ENCODE results near the gene GRIA3. TPM values are rescaled to one million over a fixed set of nuclear protein-coding genes. Genes with fewer than 3 reads are reported as not detected.

Gene GRIA3
- total RNA-seq, 4 donors from 2014 or later: 0.12 to 0.58 TPM; not detected in 2

- no peak overlapping the region for H3K4me3 ChIP-seq (ENCODE audit: low read depth, poor library complexity, severe bottlenecking)
- WGBS, 2 donors: 58 to 77% methylated on average over 1 of the region's 1 CpG
- intact Hi-C loops (cut with DNase I; ENCODE audit: low total_unique reads): no loop called here
- no peak for DNase-seq (ENCODE audit: low spot score in 2 of 2)
- no peak for TF ChIP-seq POLR2A (IDR thresholded peaks at IDR 0.05)
- TF ChIP-seq, protein P1, sequence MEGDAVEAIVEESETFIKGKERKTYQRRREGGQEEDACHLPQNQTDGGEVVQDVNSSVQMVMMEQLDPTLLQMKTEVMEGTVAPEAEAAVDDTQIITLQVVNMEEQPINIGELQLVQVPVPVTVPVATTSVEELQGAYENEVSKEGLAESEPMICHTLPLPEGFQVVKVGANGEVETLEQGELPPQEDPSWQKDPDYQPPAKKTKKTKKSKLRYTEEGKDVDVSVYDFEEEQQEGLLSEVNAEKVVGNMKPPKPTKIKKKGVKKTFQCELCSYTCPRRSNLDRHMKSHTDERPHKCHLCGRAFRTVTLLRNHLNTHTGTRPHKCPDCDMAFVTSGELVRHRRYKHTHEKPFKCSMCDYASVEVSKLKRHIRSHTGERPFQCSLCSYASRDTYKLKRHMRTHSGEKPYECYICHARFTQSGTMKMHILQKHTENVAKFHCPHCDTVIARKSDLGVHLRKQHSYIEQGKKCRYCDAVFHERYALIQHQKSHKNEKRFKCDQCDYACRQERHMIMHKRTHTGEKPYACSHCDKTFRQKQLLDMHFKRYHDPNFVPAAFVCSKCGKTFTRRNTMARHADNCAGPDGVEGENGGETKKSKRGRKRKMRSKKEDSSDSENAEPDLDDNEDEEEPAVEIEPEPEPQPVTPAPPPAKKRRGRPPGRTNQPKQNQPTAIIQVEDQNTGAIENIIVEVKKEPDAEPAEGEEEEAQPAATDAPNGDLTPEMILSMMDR (IDR thresholded peaks at IDR 0.05): no peak
Observed at GRCh38 chrX:123336666-123337065, 152.6 kb downstream of the GRIA3 start.

DNA sequence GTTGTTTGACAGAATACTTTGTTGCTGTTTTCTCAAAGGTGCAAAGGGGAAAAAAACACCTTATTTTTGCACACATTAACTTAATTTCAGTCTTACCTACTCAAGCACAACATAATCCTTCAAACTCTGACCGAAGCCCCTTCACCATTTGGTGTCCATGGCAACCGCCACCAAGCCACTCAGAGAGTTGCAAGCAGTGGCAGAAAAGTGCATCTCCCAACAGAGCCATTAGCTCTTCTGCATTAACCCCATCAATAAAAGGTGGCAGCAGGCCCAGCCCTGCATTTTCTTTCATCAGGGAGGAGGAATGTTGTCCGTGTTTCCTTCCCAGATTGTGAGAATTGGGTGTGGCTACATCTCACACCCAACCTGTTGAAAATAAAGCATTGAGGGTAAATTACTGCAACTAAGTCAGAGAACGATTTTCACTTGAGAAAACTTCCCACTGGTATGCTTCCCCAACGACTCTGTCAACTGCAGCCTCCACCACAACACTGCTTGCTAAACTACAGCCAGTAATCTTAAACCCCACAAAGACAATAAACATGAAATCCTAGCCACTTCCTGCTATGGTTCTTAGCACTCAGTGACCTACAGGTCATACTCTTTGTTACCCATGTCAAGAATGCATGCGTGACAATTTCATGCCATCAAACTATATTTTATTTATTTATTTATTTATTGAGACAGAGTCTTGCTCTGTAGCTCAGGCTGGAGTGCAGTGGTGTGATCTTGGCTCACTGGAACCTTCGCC lies 154.0 kb downstream of the GRIA3 start:
- intact Hi-C loops (cut with DNase I; ENCODE audit: low total_unique reads): no loop called here
- 60 to 68% methylated on average over 7 of the region's 7 CpGs for WGBS, 2 donors
- TF ChIP-seq, protein P1 (IDR thresholded peaks at IDR 0.05): no peak
- TF ChIP-seq POLR2A (IDR thresholded peaks at IDR 0.05): no peak
- no peak overlapping the region for H3K4me3 ChIP-seq (ENCODE audit: low read depth, poor library complexity, severe bottlenecking)
- DNase-seq (ENCODE audit: low spot score in 2 of 2): no peak

GRCh38 chrX:123339221-123339905 lies 155.3 kb downstream of the GRIA3 start:
- WGBS, 2 donors: 54 to 60% methylated on average over 4 of the region's 4 CpGs
- no peak overlapping the region for H3K4me3 ChIP-seq (ENCODE audit: low read depth, poor library complexity, severe bottlenecking)
- intact Hi-C loops (cut with DNase I; ENCODE audit: low total_unique reads): no loop called here
- no peak for TF ChIP-seq POLR2A (IDR thresholded peaks at IDR 0.05)
- TF ChIP-seq, protein P1 (IDR thresholded peaks at IDR 0.05): no peak
- no peak for DNase-seq (ENCODE audit: low spot score in 2 of 2)

GRCh38 chrX:123340696-123341095 lies 156.6 kb downstream of the GRIA3 start:
- intact Hi-C loops (cut with DNase I; ENCODE audit: low total_unique reads): no loop called here
- TF ChIP-seq, protein P1 (IDR thresholded peaks at IDR 0.05): no peak
- no peak for TF ChIP-seq POLR2A (IDR thresholded peaks at IDR 0.05)
- H3K4me3 ChIP-seq (ENCODE audit: low read depth, poor library complexity, severe bottlenecking): no peak overlapping the region
- DNase-seq (ENCODE audit: low spot score in 2 of 2): no peak
- 25 to 33% methylated on average over 3 of the region's 3 CpGs for WGBS, 2 donors

- no peak for DNase-seq (ENCODE audit: low spot score in 2 of 2)
- H3K4me3 ChIP-seq (ENCODE audit: low read depth, poor library complexity, severe bottlenecking): no peak overlapping the region
- TF ChIP-seq, protein P1 (IDR thresholded peaks at IDR 0.05): no peak
- TF ChIP-seq POLR2A (IDR thresholded peaks at IDR 0.05): no peak
- WGBS, 2 donors: 79% methylated on average over 1 of the region's 1 CpG
- intact Hi-C loops (cut with DNase I; ENCODE audit: low total_unique reads): no loop called here
Observed at GRCh38 chrX:123348468-123348867, 164.4 kb downstream of the GRIA3 start.
